Panc1 (cell line): ENCODE data around the gene OTULIN.

Experiments used
- POLR2AphosphoS5 ChIP-seq: IDR thresholded peaks from 2 replicates; pipeline ENCODE4 v1.6.1; 2012; ENCODE audit warnings: mild to moderate bottlenecking, low read depth, low read length, moderate library complexity
- TCF7L2 ChIP-seq: IDR thresholded peaks from 2 replicates; pipeline ENCODE4 v1.6.1; 2011; ENCODE audit warnings: mild to moderate bottlenecking, low read depth, low read length, inconsistent platforms
- TF ChIP-seq, protein P1 (sequence below): fragments of 450-650 bp; IDR thresholded peaks from 2 replicates; pipeline ENCODE4 v1.5.1; 2017; ENCODE audit warnings: mild to moderate bottlenecking
- TF ChIP-seq, protein P2 (sequence below), 2 experiments: IDR thresholded peaks; 2 replicates each; pipeline ENCODE4 v1.6.1; 2011 to 2012; ENCODE audit warnings: low read depth in 2 of 2, control low read depth in 1 of 2, low read length in 1 of 2, mild to moderate bottlenecking in 1 of 2, moderate library complexity in 1 of 2; ENCODE audit not compliant: insufficient read depth in 1 of 2

DNA sequence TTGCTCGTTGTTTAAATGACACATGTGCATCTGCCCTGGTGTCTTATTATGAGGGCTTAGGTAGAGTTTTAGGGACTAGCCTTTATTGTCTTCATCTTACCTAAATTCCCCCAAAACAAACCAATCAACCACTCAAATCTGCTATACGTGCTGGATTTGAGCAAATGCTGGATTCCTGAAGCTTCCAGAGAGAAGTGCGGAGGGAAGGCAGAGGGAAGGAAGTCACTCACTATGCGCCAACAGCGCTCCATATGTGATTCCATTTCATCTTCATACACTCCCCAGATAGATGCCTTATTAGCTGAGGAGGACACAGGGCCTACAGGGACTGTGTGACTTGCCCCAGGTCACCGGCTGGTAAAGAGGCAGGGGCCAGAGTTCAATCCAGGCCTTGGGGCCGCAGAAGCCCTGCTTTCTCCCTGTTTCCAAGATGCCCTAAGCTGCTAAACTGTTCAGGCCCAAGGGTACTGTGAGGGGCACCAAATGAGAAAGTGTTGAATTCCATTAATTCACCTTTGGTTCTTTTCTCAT lies 63.5 kb downstream of the OTULIN start:
- TF ChIP-seq POLR2AphosphoS5 (no peak), TCF7L2 (no peak)
- TF ChIP-seq, protein P1, sequence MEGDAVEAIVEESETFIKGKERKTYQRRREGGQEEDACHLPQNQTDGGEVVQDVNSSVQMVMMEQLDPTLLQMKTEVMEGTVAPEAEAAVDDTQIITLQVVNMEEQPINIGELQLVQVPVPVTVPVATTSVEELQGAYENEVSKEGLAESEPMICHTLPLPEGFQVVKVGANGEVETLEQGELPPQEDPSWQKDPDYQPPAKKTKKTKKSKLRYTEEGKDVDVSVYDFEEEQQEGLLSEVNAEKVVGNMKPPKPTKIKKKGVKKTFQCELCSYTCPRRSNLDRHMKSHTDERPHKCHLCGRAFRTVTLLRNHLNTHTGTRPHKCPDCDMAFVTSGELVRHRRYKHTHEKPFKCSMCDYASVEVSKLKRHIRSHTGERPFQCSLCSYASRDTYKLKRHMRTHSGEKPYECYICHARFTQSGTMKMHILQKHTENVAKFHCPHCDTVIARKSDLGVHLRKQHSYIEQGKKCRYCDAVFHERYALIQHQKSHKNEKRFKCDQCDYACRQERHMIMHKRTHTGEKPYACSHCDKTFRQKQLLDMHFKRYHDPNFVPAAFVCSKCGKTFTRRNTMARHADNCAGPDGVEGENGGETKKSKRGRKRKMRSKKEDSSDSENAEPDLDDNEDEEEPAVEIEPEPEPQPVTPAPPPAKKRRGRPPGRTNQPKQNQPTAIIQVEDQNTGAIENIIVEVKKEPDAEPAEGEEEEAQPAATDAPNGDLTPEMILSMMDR, result no peak
- TF ChIP-seq, protein P2, sequence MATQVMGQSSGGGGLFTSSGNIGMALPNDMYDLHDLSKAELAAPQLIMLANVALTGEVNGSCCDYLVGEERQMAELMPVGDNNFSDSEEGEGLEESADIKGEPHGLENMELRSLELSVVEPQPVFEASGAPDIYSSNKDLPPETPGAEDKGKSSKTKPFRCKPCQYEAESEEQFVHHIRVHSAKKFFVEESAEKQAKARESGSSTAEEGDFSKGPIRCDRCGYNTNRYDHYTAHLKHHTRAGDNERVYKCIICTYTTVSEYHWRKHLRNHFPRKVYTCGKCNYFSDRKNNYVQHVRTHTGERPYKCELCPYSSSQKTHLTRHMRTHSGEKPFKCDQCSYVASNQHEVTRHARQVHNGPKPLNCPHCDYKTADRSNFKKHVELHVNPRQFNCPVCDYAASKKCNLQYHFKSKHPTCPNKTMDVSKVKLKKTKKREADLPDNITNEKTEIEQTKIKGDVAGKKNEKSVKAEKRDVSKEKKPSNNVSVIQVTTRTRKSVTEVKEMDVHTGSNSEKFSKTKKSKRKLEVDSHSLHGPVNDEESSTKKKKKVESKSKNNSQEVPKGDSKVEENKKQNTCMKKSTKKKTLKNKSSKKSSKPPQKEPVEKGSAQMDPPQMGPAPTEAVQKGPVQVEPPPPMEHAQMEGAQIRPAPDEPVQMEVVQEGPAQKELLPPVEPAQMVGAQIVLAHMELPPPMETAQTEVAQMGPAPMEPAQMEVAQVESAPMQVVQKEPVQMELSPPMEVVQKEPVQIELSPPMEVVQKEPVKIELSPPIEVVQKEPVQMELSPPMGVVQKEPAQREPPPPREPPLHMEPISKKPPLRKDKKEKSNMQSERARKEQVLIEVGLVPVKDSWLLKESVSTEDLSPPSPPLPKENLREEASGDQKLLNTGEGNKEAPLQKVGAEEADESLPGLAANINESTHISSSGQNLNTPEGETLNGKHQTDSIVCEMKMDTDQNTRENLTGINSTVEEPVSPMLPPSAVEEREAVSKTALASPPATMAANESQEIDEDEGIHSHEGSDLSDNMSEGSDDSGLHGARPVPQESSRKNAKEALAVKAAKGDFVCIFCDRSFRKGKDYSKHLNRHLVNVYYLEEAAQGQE (IDR thresholded peaks at IDR 0.05; ENCODE audit: insufficient read depth in 1 of 2, low read depth in 2 of 2, low read length in 1 of 2), result no peak
